PC-9 (cell line): ENCODE data around the gene TRIM40. TPM values are rescaled to one million over a fixed set of nuclear protein-coding genes. Genes with fewer than 3 reads are reported as not detected.

Experiments used
- BruUV-seq: library from RNA; stranded (reverse); fragments of 400-500 nt; replicated peaks from 2 replicates; lab custom pipeline; 2021; lab: Mats Ljungman, UMichigan
- CTCF ChIA-PET: fragments of 300-600 bp; sonication (Branson Sonifier 250); formaldehyde crosslinking; loops from one replicate; lab custom pipeline; 2022; ENCODE audit warnings: antibody characterized with exemption; lab: Charles Lee
- POLR2A ChIA-PET: fragments of 300-600 bp; sonication (Branson Sonifier 250); formaldehyde crosslinking; loops from one replicate; lab custom pipeline; 2022; ENCODE audit warnings: antibody characterized with exemption; ENCODE audit not compliant: unreplicated experiment; lab: Charles Lee
- DNase-seq, 2 experiments: peaks; one replicate each; pipeline versions ENCODE4 v3.0.0 to v3.0.0-alpha.2; 2015 to 2022; ENCODE audit warnings: mixed read lengths in 1 of 2
- H2AFZ ChIP-seq: fragments of 200-600 bp; sonication (generic); 2 replicates; pipeline ENCODE4 v1.8.1; 2017; ENCODE audit warnings: antibody characterized with exemption
- H3F3A ChIP-seq: fragments of 200-600 bp; sonication (generic); 2 replicates; pipeline ENCODE4 v1.8.1; 2017; ENCODE audit warnings: antibody characterized with exemption, mild to moderate bottlenecking, low read depth; ENCODE audit not compliant: insufficient read depth
- H3K27ac ChIP-seq: fragments of 200-600 bp; sonication (generic); 2 replicates; pipeline ENCODE4 v1.6.1; 2016; ENCODE audit warnings: mixed run types
- H3K27me3 ChIP-seq: fragments of 200-600 bp; sonication (generic); 2 replicates; pipeline ENCODE4 v1.6.1; 2016; ENCODE audit warnings: low read depth, mixed run types; ENCODE audit not compliant: insufficient read depth
- H3K36me3 ChIP-seq: fragments of 200-600 bp; sonication (generic); 2 replicates; pipeline ENCODE4 v1.6.1; 2016; ENCODE audit warnings: low read depth, mixed run types
- H3K4me1 ChIP-seq: fragments of 200-600 bp; sonication (generic); replicated peaks from 2 replicates; pipeline ENCODE4 v1.6.1; 2016; ENCODE audit warnings: mixed run types; ENCODE audit not compliant: insufficient read depth
- H3K4me2 ChIP-seq: fragments of 200-600 bp; sonication (generic); 2 replicates; pipeline ENCODE4 v1.6.1; 2017; ENCODE audit warnings: mixed run types
- H3K4me3 ChIP-seq: fragments of 200-600 bp; sonication (generic); 2 replicates; pipeline ENCODE4 v1.6.1; 2016; ENCODE audit warnings: mixed run types
- H3K79me2 ChIP-seq: fragments of 200-600 bp; sonication (generic); 2 replicates; pipeline ENCODE4 v1.6.1; 2017; ENCODE audit warnings: low read depth, mixed run types
- H3K9me2 ChIP-seq: fragments of 200-600 bp; sonication (generic); 2 replicates; pipeline ENCODE4 v1.8.1; 2017; ENCODE audit warnings: mild to moderate bottlenecking; ENCODE audit not compliant: insufficient read depth
- H3K9me3 ChIP-seq: fragments of 200-600 bp; sonication (generic); 2 replicates; pipeline ENCODE4 v1.8.1; 2016; ENCODE audit warnings: low read depth; ENCODE audit not compliant: insufficient read depth
- H4K20me1 ChIP-seq: fragments of 200-600 bp; sonication (generic); 2 replicates; pipeline ENCODE4 v1.8.1; 2017; ENCODE audit not compliant: insufficient read depth
- EZH2 ChIP-seq: fragments of 200-600 bp; sonication (generic); IDR thresholded peaks from 2 replicates; pipeline ENCODE4 v1.8.0; 2017; ENCODE audit warnings: antibody characterized with exemption, low read depth
- intact Hi-C: fragments of 100-400 bp; cut with micrococcal nuclease; formaldehyde crosslinking; loops from one replicate; pipeline ENCODE4 v1.10.0; 2022; ENCODE audit not compliant: unreplicated experiment
- total RNA-seq: library from RNA; stranded (reverse); gene quantifications from 2 replicates; pipeline ENCODE4 v1.2.3, GENCODE V29; 2021
- TF ChIP-seq, protein P1 (sequence below): fragments of 200-600 bp; sonication (generic); conservative IDR thresholded peaks from 2 replicates; pipeline ENCODE4 v1.6.1; 2017; ENCODE audit warnings: mixed run types, antibody characterized with exemption, mild to moderate bottlenecking, moderate library complexity

TRIM40 gene
- total RNA-seq, 1 experiment from 2014 or later = not detected

DNA sequence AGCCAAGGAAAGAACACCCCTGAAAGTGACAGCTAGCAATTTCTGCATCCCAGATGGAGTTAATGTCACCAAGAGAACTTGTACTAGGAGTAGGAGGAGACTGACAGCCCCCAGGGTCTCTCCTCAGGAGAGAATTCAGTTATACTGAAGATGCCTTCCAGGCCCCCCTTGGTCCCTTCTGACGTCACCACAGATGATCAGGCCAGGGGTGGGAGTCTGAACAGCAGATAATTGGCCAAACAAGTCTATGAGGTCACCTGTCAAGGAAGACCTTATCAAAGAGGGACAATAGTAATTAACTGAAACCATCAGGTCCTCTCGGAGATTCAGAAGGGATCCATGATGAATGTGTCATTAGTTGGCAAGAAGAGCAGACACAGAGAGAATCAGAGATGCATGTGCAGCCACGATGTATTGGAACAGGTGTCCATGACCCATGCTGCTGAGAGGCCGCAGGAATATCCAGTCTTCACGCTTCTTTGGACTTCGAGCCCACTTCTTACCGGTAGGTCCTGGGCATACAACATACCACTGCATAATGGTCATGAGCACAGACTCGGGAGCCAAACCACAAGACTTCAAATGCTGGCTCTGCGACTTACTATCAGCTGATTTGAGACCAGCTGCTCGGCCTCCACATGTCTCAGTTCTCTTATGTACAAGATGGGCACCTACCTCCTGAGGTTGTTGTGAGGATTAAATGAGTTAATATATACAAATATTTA, 14.9 kb downstream of the TRIM40 start:
- H3K4me3 ChIP-seq = no peak overlapping the region
- CTCF ChIA-PET = no interaction called here
- no peak overlapping the region for H3K27ac ChIP-seq
- H3K27me3 ChIP-seq = no peaks in the 10 kb centered on the region
- no peak overlapping the region for H3K4me2 ChIP-seq
- no peak for DNase-seq
- H3K79me2 ChIP-seq = no peaks in the 10 kb centered on the region
- no peaks in the 10 kb centered on the region for H3F3A ChIP-seq
- H3K36me3 ChIP-seq = no peaks in the 10 kb centered on the region
- TF ChIP-seq EZH2 = no peak
- TF ChIP-seq, protein P1, sequence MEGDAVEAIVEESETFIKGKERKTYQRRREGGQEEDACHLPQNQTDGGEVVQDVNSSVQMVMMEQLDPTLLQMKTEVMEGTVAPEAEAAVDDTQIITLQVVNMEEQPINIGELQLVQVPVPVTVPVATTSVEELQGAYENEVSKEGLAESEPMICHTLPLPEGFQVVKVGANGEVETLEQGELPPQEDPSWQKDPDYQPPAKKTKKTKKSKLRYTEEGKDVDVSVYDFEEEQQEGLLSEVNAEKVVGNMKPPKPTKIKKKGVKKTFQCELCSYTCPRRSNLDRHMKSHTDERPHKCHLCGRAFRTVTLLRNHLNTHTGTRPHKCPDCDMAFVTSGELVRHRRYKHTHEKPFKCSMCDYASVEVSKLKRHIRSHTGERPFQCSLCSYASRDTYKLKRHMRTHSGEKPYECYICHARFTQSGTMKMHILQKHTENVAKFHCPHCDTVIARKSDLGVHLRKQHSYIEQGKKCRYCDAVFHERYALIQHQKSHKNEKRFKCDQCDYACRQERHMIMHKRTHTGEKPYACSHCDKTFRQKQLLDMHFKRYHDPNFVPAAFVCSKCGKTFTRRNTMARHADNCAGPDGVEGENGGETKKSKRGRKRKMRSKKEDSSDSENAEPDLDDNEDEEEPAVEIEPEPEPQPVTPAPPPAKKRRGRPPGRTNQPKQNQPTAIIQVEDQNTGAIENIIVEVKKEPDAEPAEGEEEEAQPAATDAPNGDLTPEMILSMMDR = no peak
- POLR2A ChIA-PET = interaction anchor here (0.6 kb wide), 1 partner anchor 25 kb away, joined by 3 read pairs; no protein-coding TSS in a partner anchor
- H2AFZ ChIP-seq = no peak overlapping the region
- H3K9me2 ChIP-seq = no peaks in the 10 kb centered on the region
- intact Hi-C loops = no loop called here
- no TSS peak for BruUV-seq
- peaks cover 10% of the 10 kb centered on the region; the same call in 1 of the 2 replicates for H3K4me1 ChIP-seq
- no peaks in the 10 kb centered on the region for H4K20me1 ChIP-seq
- no peaks in the 10 kb centered on the region for H3K9me3 ChIP-seq

DNA sequence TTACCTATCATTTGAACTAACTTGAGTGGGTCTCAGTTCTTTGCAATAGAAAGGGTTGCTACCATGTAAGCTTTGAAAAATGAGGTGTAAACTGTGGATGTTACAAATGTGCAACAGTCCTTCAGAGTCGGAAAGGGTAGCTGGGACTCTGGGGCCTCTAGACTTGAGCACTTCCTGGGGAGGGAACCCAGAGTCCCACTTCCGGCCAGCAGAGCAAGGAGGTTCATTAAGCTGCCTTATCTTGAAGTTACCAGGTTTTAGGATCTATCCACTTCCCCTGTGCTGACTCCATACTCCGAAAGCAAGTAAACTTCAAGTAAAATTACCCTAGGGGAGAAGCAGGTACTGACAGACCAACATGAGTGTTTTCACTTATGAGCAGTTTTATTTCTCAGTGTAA, 15.6 kb downstream of the TRIM40 start:
- H3K9me3 ChIP-seq = no peaks in the 10 kb centered on the region
- peaks cover 16% of the 10 kb centered on the region; the same call in 1 of the 2 replicates for H3K4me1 ChIP-seq
- no TSS peak for BruUV-seq
- H3K36me3 ChIP-seq = no peaks in the 10 kb centered on the region
- H2AFZ ChIP-seq = no peak overlapping the region
- H3K4me2 ChIP-seq = no peak overlapping the region
- no peak for DNase-seq
- intact Hi-C loops = no loop called here
- no peak overlapping the region for H3K27ac ChIP-seq
- H3F3A ChIP-seq = no peaks in the 10 kb centered on the region
- TF ChIP-seq, protein P1 = no peak
- no peak for TF ChIP-seq EZH2
- no peaks in the 10 kb centered on the region for H3K27me3 ChIP-seq
- H3K4me3 ChIP-seq = no peak overlapping the region
- H3K79me2 ChIP-seq = no peaks in the 10 kb centered on the region
- no peaks in the 10 kb centered on the region for H3K9me2 ChIP-seq
- ChIA-PET POLR2A (interaction anchor here (0.6 kb wide), 1 partner anchor 26 kb away, joined by 3 read pairs; no protein-coding TSS in a partner anchor), CTCF (no interaction called here)
- no peaks in the 10 kb centered on the region for H4K20me1 ChIP-seq

DNA sequence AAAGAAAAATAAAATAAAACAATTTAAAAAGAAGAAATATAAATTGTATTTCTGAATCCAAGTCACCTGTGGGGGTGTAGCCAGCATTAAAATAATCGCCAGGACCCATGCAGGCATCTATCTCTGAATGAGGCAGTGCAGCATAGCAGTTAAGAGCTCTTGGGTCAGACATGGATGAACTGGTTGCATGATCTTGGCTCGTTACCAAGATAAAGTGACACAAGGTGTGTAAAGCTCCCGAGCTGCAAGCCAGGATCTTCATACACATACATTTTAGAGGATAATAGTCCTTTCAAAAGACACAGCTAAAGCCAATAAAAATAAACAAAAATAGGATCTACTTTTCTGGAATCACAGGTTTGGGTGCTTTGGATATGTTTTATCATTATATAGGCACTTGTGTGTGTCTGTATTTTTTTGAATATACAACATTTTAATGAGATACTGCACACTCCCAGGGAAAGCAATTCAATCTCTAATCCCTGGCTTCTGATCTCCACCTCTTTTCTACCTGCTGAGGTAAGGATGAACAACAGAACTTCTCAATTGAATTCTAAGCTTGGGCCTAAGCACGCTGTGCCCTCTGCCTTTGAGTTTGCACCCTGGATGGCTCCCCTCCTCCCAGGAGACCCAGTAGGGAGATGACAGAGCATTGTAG, 16.2 kb downstream of the TRIM40 start:
- POLR2A ChIA-PET = no interaction called here
- H3F3A ChIP-seq = no peaks in the 10 kb centered on the region
- no peak overlapping the region for H3K4me2 ChIP-seq
- no peak overlapping the region for H3K4me3 ChIP-seq
- H3K9me2 ChIP-seq = no peaks in the 10 kb centered on the region
- H4K20me1 ChIP-seq = no peaks in the 10 kb centered on the region
- no peaks in the 10 kb centered on the region for H3K27me3 ChIP-seq
- no peak for TF ChIP-seq EZH2
- TF ChIP-seq, protein P1 = no peak
- no TSS peak for BruUV-seq
- H3K79me2 ChIP-seq = no peaks in the 10 kb centered on the region
- CTCF ChIA-PET = no interaction called here
- intact Hi-C loops = no loop called here
- DNase-seq = no peak
- H3K27ac ChIP-seq = no peak overlapping the region
- H2AFZ ChIP-seq = no peak overlapping the region
- H3K9me3 ChIP-seq = no peaks in the 10 kb centered on the region
- no peaks in the 10 kb centered on the region for H3K36me3 ChIP-seq
- peaks cover 16% of the 10 kb centered on the region; the same call in 1 of the 2 replicates for H3K4me1 ChIP-seq
